Gastroesophageal sphincter (tissue), 4 donors: ENCODE measurements around the gene GALK2. TPM values are rescaled to one million over a fixed set of nuclear protein-coding genes. Genes with fewer than 3 reads are reported as not detected.

Source experiments
- ATAC-seq: fragments of 150-250 bp; one replicate; pipeline ENCODE4 v1.9.1; 2016; ENCODE audit warnings: mild to moderate bottlenecking, moderate library complexity
- H3K27ac ChIP-seq, 4 donors: fragments of 200-600 bp; sonication (generic) in 3 of 4; 1 replicate in 3 of 4; 2 replicates in 1 of 4; pipeline ENCODE4 v1.5.1; 2016 to 2019
- H3K27me3 ChIP-seq: fragments of 200-600 bp; sonication (generic); one replicate; pipeline ENCODE4 v1.5.1; 2019
- H3K36me3 ChIP-seq, 2 donors: fragments of 200-600 bp; sonication (generic); one replicate each; pipeline ENCODE4 v1.5.1; 2019; ENCODE audit warnings: control low read depth in 1 of 2
- H3K4me1 ChIP-seq, 3 donors: fragments of 200-600 bp; sonication (generic); 1 replicate in 2 of 3; 2 replicates in 1 of 3; pipeline ENCODE4 v1.5.1; 2016 to 2019; ENCODE audit warnings: control low read depth in 2 of 3
- H3K4me3 ChIP-seq, 2 donors: fragments of 200-600 bp; sonication (generic); one replicate each; pipeline ENCODE4 v1.5.1; 2019; ENCODE audit warnings: mild to moderate bottlenecking in 1 of 2, moderate library complexity in 1 of 2
- H3K9me3 ChIP-seq, 3 donors: fragments of 200-600 bp; sonication (generic); one replicate each; pipeline ENCODE4 v1.5.1; 2017 to 2019; ENCODE audit warnings: control low read depth in 2 of 3
- CTCF ChIP-seq, 4 experiments: fragments of 200-600 bp in 2 of 4; fragments of 450-650 bp in 2 of 4; sonication (generic) in 1 of 4; IDR thresholded peaks; one replicate each; pipeline ENCODE4 v1.5.1; 2017 to 2019; ENCODE audit warnings: antibody characterized with exemption in 4 of 4, mild to moderate bottlenecking in 2 of 4, moderate library complexity in 2 of 4
- EP300 ChIP-seq: sonication (generic); formaldehyde crosslinking; IDR thresholded peaks from one replicate; pipeline ENCODE4 v1.6.1; 2017; ENCODE audit warnings: antibody characterized with exemption, mild to moderate bottlenecking
- POLR2A ChIP-seq, 2 donors: fragments of 450-650 bp; IDR thresholded peaks; one replicate each; pipeline ENCODE4 v1.6.1; 2017; ENCODE audit warnings: antibody characterized with exemption in 2 of 2, mild to moderate bottlenecking in 2 of 2, moderate library complexity in 1 of 2
- POLR2AphosphoS5 ChIP-seq: sonication (generic); formaldehyde crosslinking; IDR thresholded peaks from one replicate; pipeline ENCODE4 v1.6.1; 2017; ENCODE audit warnings: antibody characterized with exemption
- WGBS, 2 donors: methylation state at CpG; one replicate each; pipeline ENCODE4 v1.1.5; 2018; ENCODE audit warnings: low coverage in 1 of 2; 5-methylcytosine and 5-hydroxymethylcytosine counted together
- total RNA-seq, 4 donors: library from RNA; depleted of rRNA; stranded (reverse); fragments of >200 nt; gene quantifications; one replicate each; pipeline ENCODE4 v1.1.0, GENCODE V29; 2016

Gene GALK2
- total RNA-seq, 4 donors from 2014 or later: 30.0 to 54.8 (median 43.8) TPM

DNA sequence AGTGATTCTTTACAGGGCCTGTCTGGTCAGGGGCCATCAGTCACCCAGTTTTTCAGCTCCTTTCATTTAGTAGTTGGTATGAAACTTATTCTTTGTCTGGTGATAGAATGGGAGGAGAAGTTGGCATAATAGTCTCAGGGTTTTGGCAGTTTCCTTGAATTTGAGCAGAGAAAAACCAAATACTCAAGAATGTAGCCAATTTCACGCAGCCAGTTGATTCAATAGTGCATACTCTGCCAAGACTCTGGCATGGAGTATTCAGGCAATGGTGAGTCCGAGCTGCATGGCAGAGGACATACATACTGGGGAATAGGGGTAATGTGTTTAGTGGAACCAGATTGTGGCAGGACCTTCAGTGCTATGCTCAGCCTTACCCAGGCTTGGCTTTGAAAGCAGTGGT is 118.3 kb downstream of the GALK2 start:
- WGBS, 2 donors: 60 to 67% methylated on average over 1 to 2 of the region's 2 CpGs
- Histone ChIP-seq H3K27me3 (no peaks in the 10 kb centered on the region), H3K4me1 (no peaks in the 10 kb centered on the region), H3K27ac (no peak overlapping the region), H3K9me3 (no peaks in the 10 kb centered on the region), H3K4me3 (no peak overlapping the region), H3K36me3 (peaks cover 0 to 58% of the 10 kb centered on the region in 2 donors)
- no peak for TF ChIP-seq EP300
- TF ChIP-seq POLR2A (IDR thresholded peaks at IDR 0.05): no peak
- no peak for TF ChIP-seq CTCF (IDR thresholded peaks at IDR 0.05)
- TF ChIP-seq POLR2AphosphoS5: no peak
- ATAC-seq: no peak

DNA sequence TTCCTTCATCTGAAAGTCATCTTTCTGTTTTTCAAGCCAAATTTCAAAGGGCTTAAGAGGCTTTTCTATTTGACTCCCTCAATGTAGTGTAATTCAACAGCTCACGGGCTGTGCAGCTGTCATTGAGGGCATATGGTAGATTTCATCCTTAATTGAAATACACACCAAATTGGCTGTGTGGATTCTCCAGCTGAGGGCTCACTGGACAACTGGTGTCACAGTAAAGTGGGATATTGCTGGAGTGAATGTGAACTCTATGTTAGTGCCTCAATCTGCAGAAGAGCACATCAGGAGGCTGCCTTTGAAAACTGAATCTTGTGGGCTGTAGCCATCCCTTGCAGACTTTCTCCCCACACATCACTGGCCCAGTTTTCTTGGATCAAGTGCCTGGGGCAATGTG is 120.1 kb downstream of the GALK2 start:
- Histone ChIP-seq H3K27ac (no peak overlapping the region), H3K36me3 (peaks cover 0 to 48% of the 10 kb centered on the region in 2 donors), H3K9me3 (no peaks in the 10 kb centered on the region), H3K27me3 (no peaks in the 10 kb centered on the region), H3K4me3 (no peak overlapping the region), H3K4me1 (no peaks in the 10 kb centered on the region)
- TF ChIP-seq POLR2AphosphoS5 (no peak), POLR2A (IDR thresholded peaks at IDR 0.05) (no peak), CTCF (IDR thresholded peaks at IDR 0.05) (no peak), EP300 (no peak)
- no peak for ATAC-seq
- WGBS, 2 donors: 0 to 43% methylated on average over 1 of the region's 1 CpG

GRCh38 chr15:49293941-49294340 is 123.9 kb downstream of the GALK2 start:
- Histone ChIP-seq H3K9me3 (peaks cover 0 to 3% (median 0%) of the 10 kb centered on the region in 3 donors), H3K36me3 (peaks cover 0 to 42% of the 10 kb centered on the region in 2 donors), H3K4me1 (no peaks in the 10 kb centered on the region), H3K27me3 (no peaks in the 10 kb centered on the region), H3K27ac (no peak overlapping the region), H3K4me3 (no peak overlapping the region)
- ATAC-seq: no peak
- TF ChIP-seq POLR2AphosphoS5: no peak
- no peak for TF ChIP-seq EP300
- no peak for TF ChIP-seq CTCF (IDR thresholded peaks at IDR 0.05)
- no peak for TF ChIP-seq POLR2A (IDR thresholded peaks at IDR 0.05)

DNA sequence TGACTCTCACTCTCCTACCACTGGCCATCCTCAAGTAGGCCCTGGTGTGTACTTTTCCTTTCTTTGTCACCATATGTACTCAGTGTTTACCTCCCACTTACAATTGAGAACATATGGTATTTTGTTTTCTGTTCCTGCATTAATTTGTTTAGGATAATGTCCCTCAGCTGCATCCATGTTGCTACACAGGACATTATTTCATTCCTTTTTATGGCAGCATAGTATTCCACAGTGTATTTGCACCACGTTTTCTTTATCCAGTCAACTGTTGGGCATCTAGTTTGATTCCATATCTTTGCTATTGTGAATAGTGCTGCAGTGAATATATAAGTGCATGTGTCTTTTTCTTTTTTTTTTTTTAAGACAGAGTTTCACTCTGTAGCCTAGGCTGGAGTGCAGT is 126.2 kb downstream of the GALK2 start:
- H3K27ac ChIP-seq: no peak overlapping the region
- H3K36me3 ChIP-seq: peaks cover 0 to 27% of the 10 kb centered on the region in 2 donors
- peaks cover 0 to 3% (median 0%) of the 10 kb centered on the region in 3 donors for H3K9me3 ChIP-seq
- no peaks in the 10 kb centered on the region for H3K4me1 ChIP-seq
- H3K4me3 ChIP-seq: no peak overlapping the region
- TF ChIP-seq POLR2AphosphoS5: no peak
- H3K27me3 ChIP-seq: no peaks in the 10 kb centered on the region
- no peak for ATAC-seq
- 75 to 80% methylated on average over 1 of the region's 1 CpG for WGBS, 2 donors

GRCh38 chr15:49297584-49297983 is 127.5 kb downstream of the GALK2 start:
- WGBS, 2 donors: 86 to 91% methylated on average over 1 of the region's 1 CpG
- no peaks in the 10 kb centered on the region for H3K4me1 ChIP-seq
- H3K27me3 ChIP-seq: no peaks in the 10 kb centered on the region
- no peak overlapping the region for H3K27ac ChIP-seq
- no peak overlapping the region for H3K4me3 ChIP-seq
- TF ChIP-seq EP300: no peak
- no peak for TF ChIP-seq CTCF (IDR thresholded peaks at IDR 0.05)
- no peak for TF ChIP-seq POLR2AphosphoS5
- no peak for TF ChIP-seq POLR2A (IDR thresholded peaks at IDR 0.05)
- peaks cover 0 to 21% of the 10 kb centered on the region in 2 donors for H3K36me3 ChIP-seq
- H3K9me3 ChIP-seq: peaks cover 0 to 3% (median 0%) of the 10 kb centered on the region in 3 donors
- no peak for ATAC-seq
